Measurements from ENCODE around the gene PIK3IP1. TPM values are rescaled to one million over a fixed set of nuclear protein-coding genes. Genes with fewer than 3 reads are reported as not detected.

Gene PIK3IP1
- total RNA-seq, 1 donor from 2014 or later, result 13.4 TPM

DNA sequence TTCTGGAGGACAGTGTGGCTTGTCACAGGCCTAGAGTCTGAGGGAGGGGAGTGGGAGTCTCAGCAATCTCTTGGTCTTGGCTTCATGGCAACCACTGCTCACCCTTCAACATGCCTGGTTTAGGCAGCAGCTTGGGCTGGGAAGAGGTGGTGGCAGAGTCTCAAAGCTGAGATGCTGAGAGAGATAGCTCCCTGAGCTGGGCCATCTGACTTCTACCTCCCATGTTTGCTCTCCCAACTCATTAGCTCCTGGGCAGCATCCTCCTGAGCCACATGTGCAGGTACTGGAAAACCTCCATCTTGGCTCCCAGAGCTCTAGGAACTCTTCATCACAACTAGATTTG, 13.0 kb downstream of the PIK3IP1 start:
- TF ChIP-seq, protein P1, sequence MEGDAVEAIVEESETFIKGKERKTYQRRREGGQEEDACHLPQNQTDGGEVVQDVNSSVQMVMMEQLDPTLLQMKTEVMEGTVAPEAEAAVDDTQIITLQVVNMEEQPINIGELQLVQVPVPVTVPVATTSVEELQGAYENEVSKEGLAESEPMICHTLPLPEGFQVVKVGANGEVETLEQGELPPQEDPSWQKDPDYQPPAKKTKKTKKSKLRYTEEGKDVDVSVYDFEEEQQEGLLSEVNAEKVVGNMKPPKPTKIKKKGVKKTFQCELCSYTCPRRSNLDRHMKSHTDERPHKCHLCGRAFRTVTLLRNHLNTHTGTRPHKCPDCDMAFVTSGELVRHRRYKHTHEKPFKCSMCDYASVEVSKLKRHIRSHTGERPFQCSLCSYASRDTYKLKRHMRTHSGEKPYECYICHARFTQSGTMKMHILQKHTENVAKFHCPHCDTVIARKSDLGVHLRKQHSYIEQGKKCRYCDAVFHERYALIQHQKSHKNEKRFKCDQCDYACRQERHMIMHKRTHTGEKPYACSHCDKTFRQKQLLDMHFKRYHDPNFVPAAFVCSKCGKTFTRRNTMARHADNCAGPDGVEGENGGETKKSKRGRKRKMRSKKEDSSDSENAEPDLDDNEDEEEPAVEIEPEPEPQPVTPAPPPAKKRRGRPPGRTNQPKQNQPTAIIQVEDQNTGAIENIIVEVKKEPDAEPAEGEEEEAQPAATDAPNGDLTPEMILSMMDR (IDR thresholded peaks at IDR 0.05; ENCODE audit: unreplicated experiment), result no peak
- peaks cover 28% of the 10 kb centered on the region for H3K4me1 Mint-ChIP-seq (ENCODE audit: unreplicated experiment)
- peaks cover 18% of the 10 kb centered on the region for H3K27me3 Mint-ChIP-seq (ENCODE audit: unreplicated experiment)
- peak overlapping the region; percentile 16 for H3K4me3 Mint-ChIP-seq (ENCODE audit: unreplicated experiment)
- H3K36me3 Mint-ChIP-seq (ENCODE audit: low read depth, unreplicated experiment), result peaks cover 57% of the 10 kb centered on the region
- no peaks in the 10 kb centered on the region for H3K9me3 Mint-ChIP-seq (ENCODE audit: unreplicated experiment)
- no peak for DNase-seq (ENCODE audit: low spot score)
- H3K27ac Mint-ChIP-seq (ENCODE audit: unreplicated experiment), result peak overlapping the region; percentile 53

DNA sequence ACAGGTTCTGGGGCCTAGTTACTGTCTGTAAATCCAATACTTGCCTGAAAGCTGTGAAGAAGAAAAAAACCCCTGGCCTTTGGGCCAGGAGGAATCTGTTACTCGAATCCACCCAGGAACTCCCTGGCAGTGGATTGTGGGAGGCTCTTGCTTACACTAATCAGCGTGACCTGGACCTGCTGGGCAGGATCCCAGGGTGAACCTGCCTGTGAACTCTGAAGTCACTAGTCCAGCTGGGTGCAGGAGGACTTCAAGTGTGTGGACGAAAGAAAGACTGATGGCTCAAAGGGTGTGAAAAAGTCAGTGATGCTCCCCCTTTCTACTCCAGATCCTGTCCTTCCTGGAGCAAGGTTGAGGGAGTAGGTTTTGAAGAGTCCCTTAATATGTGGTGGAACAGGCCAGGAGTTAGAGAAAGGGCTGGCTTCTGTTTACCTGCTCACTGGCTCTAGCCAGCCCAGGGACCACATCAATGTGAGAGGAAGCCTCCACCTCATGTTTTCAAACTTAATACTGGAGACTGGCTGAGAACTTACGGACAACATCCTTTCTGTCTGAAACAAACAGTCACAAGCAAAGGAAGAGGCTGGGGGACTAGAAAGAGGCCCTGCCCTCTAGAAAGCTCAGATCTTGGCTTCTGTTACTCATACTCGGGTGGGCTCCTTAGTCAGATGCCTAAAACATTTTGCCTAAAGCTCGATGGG, 13.5 kb downstream of the PIK3IP1 start:
- H3K4me1 Mint-ChIP-seq (ENCODE audit: unreplicated experiment), result peaks cover 23% of the 10 kb centered on the region
- DNase-seq (ENCODE audit: low spot score), result no peak
- H3K36me3 Mint-ChIP-seq (ENCODE audit: low read depth, unreplicated experiment), result peaks cover 62% of the 10 kb centered on the region
- peaks cover 18% of the 10 kb centered on the region for H3K27me3 Mint-ChIP-seq (ENCODE audit: unreplicated experiment)
- TF ChIP-seq, protein P1 (IDR thresholded peaks at IDR 0.05; ENCODE audit: unreplicated experiment), result no peak
- H3K4me3 Mint-ChIP-seq (ENCODE audit: unreplicated experiment), result no peak overlapping the region
- no peaks in the 10 kb centered on the region for H3K9me3 Mint-ChIP-seq (ENCODE audit: unreplicated experiment)
- peak overlapping the region; percentile 8 for H3K27ac Mint-ChIP-seq (ENCODE audit: unreplicated experiment)

GRCh38 chr22:31278151-31278621, 14.1 kb downstream of the PIK3IP1 start:
- H3K9me3 Mint-ChIP-seq (ENCODE audit: unreplicated experiment), result no peaks in the 10 kb centered on the region
- TF ChIP-seq, protein P1 (IDR thresholded peaks at IDR 0.05; ENCODE audit: unreplicated experiment), result no peak
- DNase-seq (ENCODE audit: low spot score), result no peak
- no peak overlapping the region for H3K27ac Mint-ChIP-seq (ENCODE audit: unreplicated experiment)
- no peak overlapping the region for H3K4me3 Mint-ChIP-seq (ENCODE audit: unreplicated experiment)
- H3K36me3 Mint-ChIP-seq (ENCODE audit: low read depth, unreplicated experiment), result peaks cover 66% of the 10 kb centered on the region
- peaks cover 17% of the 10 kb centered on the region for H3K4me1 Mint-ChIP-seq (ENCODE audit: unreplicated experiment)
- H3K27me3 Mint-ChIP-seq (ENCODE audit: unreplicated experiment), result peaks cover 18% of the 10 kb centered on the region

GRCh38 chr22:31277741-31278140, 14.5 kb downstream of the PIK3IP1 start:
- no peaks in the 10 kb centered on the region for H3K9me3 Mint-ChIP-seq (ENCODE audit: unreplicated experiment)
- peaks cover 14% of the 10 kb centered on the region for H3K4me1 Mint-ChIP-seq (ENCODE audit: unreplicated experiment)
- H3K27ac Mint-ChIP-seq (ENCODE audit: unreplicated experiment), result no peak overlapping the region
- no peak for DNase-seq (ENCODE audit: low spot score)
- peaks cover 18% of the 10 kb centered on the region for H3K27me3 Mint-ChIP-seq (ENCODE audit: unreplicated experiment)
- TF ChIP-seq, protein P1 (IDR thresholded peaks at IDR 0.05; ENCODE audit: unreplicated experiment), result no peak
- H3K36me3 Mint-ChIP-seq (ENCODE audit: low read depth, unreplicated experiment), result peaks cover 65% of the 10 kb centered on the region
- no peak overlapping the region for H3K4me3 Mint-ChIP-seq (ENCODE audit: unreplicated experiment)

GRCh38 chr22:31276426-31277167, 15.7 kb downstream of the PIK3IP1 start:
- Mint-ChIP-seq H3K4me1 (ENCODE audit: unreplicated experiment) (peaks cover 14% of the 10 kb centered on the region), H3K27ac (ENCODE audit: unreplicated experiment) (no peak overlapping the region), H3K36me3 (ENCODE audit: low read depth, unreplicated experiment) (peaks cover 67% of the 10 kb centered on the region), H3K4me3 (ENCODE audit: unreplicated experiment) (no peak overlapping the region), H3K9me3 (ENCODE audit: unreplicated experiment) (no peaks in the 10 kb centered on the region), H3K27me3 (ENCODE audit: unreplicated experiment) (peaks cover 15% of the 10 kb centered on the region)
- TF ChIP-seq, protein P1 (IDR thresholded peaks at IDR 0.05; ENCODE audit: unreplicated experiment), result no peak
- no peak for DNase-seq (ENCODE audit: low spot score)

Data from endothelial cell (in vitro differentiated cells).